ENCODE data around the gene STOML2. TPM values are rescaled to one million over a fixed set of nuclear protein-coding genes. Genes with fewer than 3 reads are reported as not detected.

STOML2 gene
- total RNA-seq, 1 experiment from 2014 or later, result 97.3 TPM

DNA sequence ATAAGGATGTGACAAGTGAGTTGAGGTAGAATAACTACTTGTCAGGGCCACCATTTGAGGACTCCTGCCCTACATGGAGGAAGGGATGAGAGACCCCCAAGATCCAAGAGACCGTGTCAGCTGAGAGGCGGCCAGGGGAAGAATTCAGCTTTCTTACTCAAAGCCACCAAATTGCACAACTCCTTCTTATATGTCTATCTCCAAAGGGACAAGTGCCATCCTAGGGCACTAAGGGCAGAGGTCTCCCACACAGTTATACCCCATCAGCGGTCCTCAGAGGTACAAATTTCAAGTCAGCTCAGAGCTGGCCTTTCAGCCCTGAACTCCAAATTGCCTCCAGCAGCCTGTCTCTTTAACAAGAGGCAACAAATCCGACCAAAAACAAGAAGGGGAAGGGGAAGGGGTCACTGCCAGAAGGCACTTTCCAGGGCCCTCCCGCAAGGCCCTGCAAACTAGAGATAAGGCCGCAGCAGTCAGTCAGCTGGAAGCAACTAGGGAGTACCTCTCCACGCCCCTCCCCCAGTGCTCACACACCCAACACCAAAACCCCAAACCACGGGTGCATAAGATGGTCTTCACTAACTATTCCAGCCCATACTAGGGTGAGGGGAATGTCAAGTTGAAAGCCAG lies 6.1 kb upstream of the STOML2 start:
- Mint-ChIP-seq H3K27me3 (ENCODE audit: unreplicated experiment) (no peaks in the 10 kb centered on the region), H3K36me3 (ENCODE audit: insufficient read depth, unreplicated experiment) (peaks cover 57% of the 10 kb centered on the region), H3K27ac (ENCODE audit: unreplicated experiment) (no peak overlapping the region), H3K4me3 (ENCODE audit: low read depth, unreplicated experiment) (no peak overlapping the region), H3K9me3 (ENCODE audit: low read depth, unreplicated experiment) (peaks cover 2% of the 10 kb centered on the region), H3K4me1 (ENCODE audit: low read depth, unreplicated experiment) (peaks cover 29% of the 10 kb centered on the region)
- no peak for DNase-seq
- intact Hi-C loops (cut with micrococcal nuclease; ENCODE audit: unreplicated experiment), result no loop called here
- TF ChIP-seq, protein P1, sequence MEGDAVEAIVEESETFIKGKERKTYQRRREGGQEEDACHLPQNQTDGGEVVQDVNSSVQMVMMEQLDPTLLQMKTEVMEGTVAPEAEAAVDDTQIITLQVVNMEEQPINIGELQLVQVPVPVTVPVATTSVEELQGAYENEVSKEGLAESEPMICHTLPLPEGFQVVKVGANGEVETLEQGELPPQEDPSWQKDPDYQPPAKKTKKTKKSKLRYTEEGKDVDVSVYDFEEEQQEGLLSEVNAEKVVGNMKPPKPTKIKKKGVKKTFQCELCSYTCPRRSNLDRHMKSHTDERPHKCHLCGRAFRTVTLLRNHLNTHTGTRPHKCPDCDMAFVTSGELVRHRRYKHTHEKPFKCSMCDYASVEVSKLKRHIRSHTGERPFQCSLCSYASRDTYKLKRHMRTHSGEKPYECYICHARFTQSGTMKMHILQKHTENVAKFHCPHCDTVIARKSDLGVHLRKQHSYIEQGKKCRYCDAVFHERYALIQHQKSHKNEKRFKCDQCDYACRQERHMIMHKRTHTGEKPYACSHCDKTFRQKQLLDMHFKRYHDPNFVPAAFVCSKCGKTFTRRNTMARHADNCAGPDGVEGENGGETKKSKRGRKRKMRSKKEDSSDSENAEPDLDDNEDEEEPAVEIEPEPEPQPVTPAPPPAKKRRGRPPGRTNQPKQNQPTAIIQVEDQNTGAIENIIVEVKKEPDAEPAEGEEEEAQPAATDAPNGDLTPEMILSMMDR (IDR thresholded peaks at IDR 0.05; ENCODE audit: unreplicated experiment), result no peak
- BruUV-seq (replicated peaks), result no TSS peak
- CTCF ChIA-PET, result interaction anchor here (0.5 to 0.6 kb wide), 2 partner anchors 26 to 29 kb away, joined by 4 to 5 read pairs; no protein-coding TSS in a partner anchor

DNA sequence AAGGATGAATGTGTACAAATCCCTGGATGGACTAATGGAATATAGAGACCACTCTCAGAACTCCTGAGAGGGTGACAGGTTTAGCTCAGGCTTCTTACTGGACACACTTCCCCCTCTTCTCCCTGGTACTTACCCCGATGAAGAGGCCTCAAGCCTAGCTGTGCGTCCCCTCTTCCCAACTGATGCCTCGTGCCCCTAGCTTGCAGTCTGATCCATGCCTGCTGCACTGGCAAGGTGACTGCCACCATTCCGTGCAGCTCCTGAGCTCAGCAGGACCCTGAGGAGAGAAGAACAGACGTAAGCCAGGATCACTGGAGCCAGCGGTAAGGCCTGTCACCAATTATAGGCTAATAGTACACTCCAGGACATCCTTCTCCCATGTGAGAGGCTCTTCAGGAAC lies 5.5 kb upstream of the STOML2 start:
- H3K36me3 Mint-ChIP-seq (ENCODE audit: insufficient read depth, unreplicated experiment), result peaks cover 57% of the 10 kb centered on the region
- intact Hi-C loops (cut with micrococcal nuclease; ENCODE audit: unreplicated experiment), result no loop called here
- TF ChIP-seq, protein P1 (IDR thresholded peaks at IDR 0.05; ENCODE audit: unreplicated experiment), result no peak
- H3K9me3 Mint-ChIP-seq (ENCODE audit: low read depth, unreplicated experiment), result no peaks in the 10 kb centered on the region
- H3K4me3 Mint-ChIP-seq (ENCODE audit: low read depth, unreplicated experiment), result no peak overlapping the region
- no TSS peak for BruUV-seq (replicated peaks)
- no peak overlapping the region for H3K27ac Mint-ChIP-seq (ENCODE audit: unreplicated experiment)
- H3K27me3 Mint-ChIP-seq (ENCODE audit: unreplicated experiment), result no peaks in the 10 kb centered on the region
- CTCF ChIA-PET, result interaction anchor here (0.6 kb wide), 2 partner anchors 28 to 200 kb away, joined by 3 to 4 read pairs; no protein-coding TSS in a partner anchor
- no peak for DNase-seq
- H3K4me1 Mint-ChIP-seq (ENCODE audit: low read depth, unreplicated experiment), result peaks cover 28% of the 10 kb centered on the region

DNA sequence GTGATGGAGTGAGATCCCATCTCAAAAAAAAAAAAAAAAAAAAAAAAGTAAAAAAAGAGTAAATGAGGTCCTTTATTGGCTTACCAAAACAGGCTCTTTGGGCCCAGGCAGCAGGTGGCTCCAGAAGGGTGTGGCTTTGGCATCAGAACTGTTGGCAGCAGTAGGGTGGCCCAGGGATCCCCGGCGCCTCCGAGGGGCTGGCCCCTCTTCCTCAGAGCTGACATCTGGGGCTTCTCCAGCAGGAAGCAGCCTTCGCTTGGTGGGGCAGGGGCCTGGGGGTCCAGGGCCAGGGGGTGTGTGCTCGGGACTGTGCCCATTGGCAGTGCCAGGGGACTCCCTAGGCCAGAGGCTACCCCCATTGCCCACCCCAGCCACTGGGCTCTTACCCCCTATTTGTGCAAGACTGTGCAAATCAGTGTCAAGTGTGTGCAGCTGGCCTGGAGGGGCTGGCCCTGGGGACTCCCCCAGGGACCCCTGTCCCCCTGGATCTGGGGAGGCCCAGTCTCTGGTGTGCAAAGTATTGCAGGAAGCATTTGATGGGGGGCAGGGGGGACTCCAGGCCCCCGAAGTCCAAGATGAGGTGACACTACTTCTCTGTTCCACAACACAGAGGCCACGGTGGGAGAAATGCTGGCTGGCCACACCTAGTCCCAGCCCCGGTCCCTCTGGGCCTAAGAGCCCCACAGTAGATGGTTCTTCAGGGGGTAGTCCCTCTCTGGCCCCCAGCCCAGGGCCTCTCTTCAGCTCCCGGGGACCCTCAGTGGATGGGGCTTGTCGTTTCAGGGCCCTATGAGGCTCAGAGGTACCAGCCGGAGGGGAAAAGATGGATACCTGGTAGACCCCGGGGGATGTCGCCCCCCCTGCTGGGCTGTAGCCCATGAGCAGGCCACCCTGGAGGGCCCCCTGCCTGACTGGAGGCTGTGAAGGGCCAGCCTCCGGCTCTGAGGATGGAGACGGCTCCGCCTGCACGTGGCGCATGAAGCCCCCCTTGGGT lies 4.7 kb upstream of the STOML2 start:
- H3K36me3 Mint-ChIP-seq (ENCODE audit: insufficient read depth, unreplicated experiment), result peaks cover 61% of the 10 kb centered on the region
- CTCF ChIA-PET, result interaction anchor here (0.6 kb wide), 1 partner anchor 201 kb away, joined by 3 read pairs; no protein-coding TSS in a partner anchor
- DNase-seq, result no peak
- peaks cover 29% of the 10 kb centered on the region for H3K4me1 Mint-ChIP-seq (ENCODE audit: low read depth, unreplicated experiment)
- BruUV-seq (replicated peaks), result no TSS peak
- intact Hi-C loops (cut with micrococcal nuclease; ENCODE audit: unreplicated experiment), result no loop called here
- TF ChIP-seq, protein P1 (IDR thresholded peaks at IDR 0.05; ENCODE audit: unreplicated experiment), result no peak
- no peaks in the 10 kb centered on the region for H3K27me3 Mint-ChIP-seq (ENCODE audit: unreplicated experiment)
- no peak overlapping the region for H3K4me3 Mint-ChIP-seq (ENCODE audit: low read depth, unreplicated experiment)
- no peaks in the 10 kb centered on the region for H3K9me3 Mint-ChIP-seq (ENCODE audit: low read depth, unreplicated experiment)
- no peak overlapping the region for H3K27ac Mint-ChIP-seq (ENCODE audit: unreplicated experiment)

DNA sequence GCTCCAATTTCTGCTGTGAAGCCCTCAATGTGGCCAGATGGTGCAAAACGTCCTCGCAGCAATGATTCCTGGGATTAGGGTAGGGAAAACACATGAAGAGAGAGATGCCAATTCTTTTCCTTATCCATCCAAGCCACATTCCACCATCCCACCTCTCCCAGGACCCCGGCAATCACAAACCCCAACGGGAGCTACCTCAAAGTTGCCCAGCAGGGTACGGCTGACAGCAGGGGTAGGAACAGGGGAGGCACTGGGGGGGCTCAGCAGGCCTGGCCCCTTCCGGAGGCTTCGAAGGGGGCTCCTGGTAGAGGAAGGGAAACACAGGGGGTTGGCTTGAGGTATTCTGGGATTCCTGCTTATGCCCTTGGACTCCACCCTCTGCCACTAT lies 3.4 kb upstream of the STOML2 start:
- CTCF ChIA-PET, result no interaction called here
- TF ChIP-seq, protein P1 (IDR thresholded peaks at IDR 0.05; ENCODE audit: unreplicated experiment), result no peak
- intact Hi-C loops (cut with micrococcal nuclease; ENCODE audit: unreplicated experiment), result no loop called here
- Mint-ChIP-seq H3K36me3 (ENCODE audit: insufficient read depth, unreplicated experiment) (peaks cover 58% of the 10 kb centered on the region), H3K27ac (ENCODE audit: unreplicated experiment) (no peak overlapping the region), H3K9me3 (ENCODE audit: low read depth, unreplicated experiment) (no peaks in the 10 kb centered on the region), H3K4me1 (ENCODE audit: low read depth, unreplicated experiment) (peaks cover 20% of the 10 kb centered on the region), H3K4me3 (ENCODE audit: low read depth, unreplicated experiment) (no peak overlapping the region), H3K27me3 (ENCODE audit: unreplicated experiment) (no peaks in the 10 kb centered on the region)
- no peak for DNase-seq
- no TSS peak for BruUV-seq (replicated peaks)

Measured in Calu3 (cell line).